SJSA1 (cell line): Measurements from ENCODE around the gene TRMT112. TPM values are rescaled to one million over a fixed set of nuclear protein-coding genes. Genes with fewer than 3 reads are reported as not detected.

Experiments
- DNase-seq, 2 experiments: peaks; one replicate each; pipeline ENCODE4 v3.0.0-alpha.2; 2015 to 2020; ENCODE audit warnings: low spot score in 2 of 2, low read depth in 1 of 2
- H3K27ac ChIP-seq: fragments of 250-450 bp; sonication (Bioruptor Pico); 2 replicates; pipeline ENCODE4 v1.5.1; 2020; ENCODE audit warnings: mild to moderate bottlenecking, moderate library complexity
- H3K27me3 ChIP-seq: fragments of 250-450 bp; sonication (Bioruptor Pico); replicated peaks from 2 replicates; pipeline ENCODE4 v1.5.1; 2020; ENCODE audit warnings: mild to moderate bottlenecking, moderate library complexity
- H3K36me3 ChIP-seq: fragments of 250-450 bp; sonication (Bioruptor Pico); 2 replicates; pipeline ENCODE4 v1.5.1; 2020; ENCODE audit warnings: mild to moderate bottlenecking
- H3K4me1 ChIP-seq: fragments of 250-450 bp; sonication (Bioruptor Pico); replicated peaks from 2 replicates; pipeline ENCODE4 v1.6.1; 2021; ENCODE audit warnings: mild to moderate bottlenecking
- H3K4me3 ChIP-seq: fragments of 250-450 bp; sonication (Bioruptor Pico); 2 replicates; pipeline ENCODE4 v1.5.1; 2020; ENCODE audit warnings: mild to moderate bottlenecking
- H3K9me3 ChIP-seq: fragments of 250-450 bp; sonication (Bioruptor Pico); replicated peaks from 2 replicates; pipeline ENCODE4 v1.5.1; 2020; ENCODE audit warnings: mild to moderate bottlenecking
- total RNA-seq: library from RNA; depleted of rRNA; stranded (reverse); fragments of >200 nt; shearing (Covaris generic); gene quantifications from 2 replicates; pipeline ENCODE4 v1.2.3, GENCODE V29; 2014

Gene TRMT112
- total RNA-seq, 1 experiment from 2014 or later, result 506 TPM

DNA sequence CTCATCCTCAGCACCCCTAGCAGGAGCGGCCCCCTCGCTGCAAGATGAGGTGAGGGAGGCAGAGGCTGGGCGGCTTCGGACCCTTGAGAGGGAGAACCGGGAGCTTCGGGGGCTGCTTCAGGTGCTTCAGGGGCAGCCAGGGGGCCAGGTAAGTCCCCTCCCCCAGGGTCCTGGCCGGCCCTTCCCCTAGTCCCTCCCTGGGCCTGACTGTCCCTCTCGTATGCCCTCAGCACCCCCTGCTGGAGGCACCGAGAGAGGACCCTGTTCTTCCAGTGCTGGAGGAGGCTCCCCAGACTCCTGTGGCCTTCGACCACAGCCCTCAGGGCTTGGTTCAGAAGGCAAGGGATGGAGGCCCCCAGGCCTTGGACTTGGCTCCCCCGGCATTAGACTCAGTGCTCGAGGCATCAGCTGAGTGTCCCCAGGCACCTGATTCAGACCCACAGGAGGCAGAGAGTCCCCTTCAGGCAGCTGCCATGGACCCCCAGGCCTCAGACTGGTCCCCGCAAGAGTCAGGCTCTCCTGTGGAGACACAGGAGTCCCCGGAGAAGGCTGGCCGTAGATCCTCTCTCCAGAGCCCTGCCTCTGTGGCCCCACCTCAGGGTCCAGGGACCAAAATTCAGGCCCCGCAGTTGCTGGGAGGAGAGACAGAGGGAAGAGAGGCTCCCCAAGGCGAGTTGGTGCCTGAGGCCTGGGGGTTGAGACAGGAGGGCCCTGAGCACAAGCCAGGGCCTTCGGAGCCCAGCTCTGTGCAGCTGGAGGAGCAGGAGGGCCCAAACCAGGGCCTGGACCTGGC is 26.6 kb upstream of the TRMT112 start:
- Histone ChIP-seq H3K27me3 (no peaks in the 10 kb centered on the region), H3K27ac (no peak overlapping the region), H3K4me1 (peaks cover 6% of the 10 kb centered on the region), H3K9me3 (0 out of 2 replicates have a peak, but pooled peaks cover 4% of the 10 kb centered on the region), H3K4me3 (no peak overlapping the region), H3K36me3 (no peaks in the 10 kb centered on the region)
- no peak for DNase-seq

DNA sequence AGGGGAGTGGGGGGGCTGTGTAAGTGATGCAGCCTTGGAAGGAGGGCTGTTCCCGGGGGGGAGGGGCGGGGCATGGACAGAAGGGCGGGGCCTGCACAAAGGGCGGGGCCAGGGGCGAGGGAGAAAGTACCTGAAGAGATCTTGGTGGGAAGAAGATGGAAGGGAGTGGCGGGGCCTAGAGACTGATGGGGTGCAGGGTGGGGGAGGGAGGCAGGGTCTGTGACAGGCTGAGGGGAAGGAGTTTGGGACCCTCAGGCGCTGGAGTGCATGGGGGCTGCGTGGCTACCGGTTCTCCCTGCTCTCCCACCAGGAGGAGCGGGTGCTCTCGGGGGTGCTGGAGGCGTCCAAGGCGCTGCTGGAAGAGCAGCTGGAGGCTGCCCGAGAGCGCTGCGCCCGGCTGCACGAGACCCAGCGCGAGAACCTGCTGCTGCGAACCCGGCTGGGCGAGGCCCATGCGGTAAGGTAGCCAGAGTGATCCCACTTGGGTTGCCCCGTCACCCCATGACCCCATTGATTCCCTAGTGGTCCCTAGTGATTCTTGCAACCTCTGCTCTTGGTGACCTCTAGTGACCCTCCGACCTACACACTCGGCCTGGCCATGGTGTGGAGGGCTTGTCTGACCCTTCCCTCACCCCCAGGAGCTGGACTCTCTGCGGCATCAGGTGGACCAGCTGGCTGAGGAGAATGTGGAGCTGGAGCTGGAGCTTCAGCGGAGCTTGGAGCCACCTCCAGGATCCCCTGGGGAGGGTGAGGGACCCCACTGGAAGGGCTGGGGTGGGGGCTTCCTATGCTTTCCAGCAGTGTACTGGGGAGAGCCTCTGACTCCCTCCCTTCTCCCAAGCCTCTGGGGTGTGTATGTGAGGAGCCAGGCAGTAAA is 25.7 kb upstream of the TRMT112 start:
- 0 out of 2 replicates have a peak, but pooled peaks cover 4% of the 10 kb centered on the region for H3K9me3 ChIP-seq
- peaks cover 6% of the 10 kb centered on the region for H3K4me1 ChIP-seq
- no peak for DNase-seq
- H3K4me3 ChIP-seq, result no peak overlapping the region
- no peaks in the 10 kb centered on the region for H3K27me3 ChIP-seq
- no peak overlapping the region for H3K27ac ChIP-seq
- no peaks in the 10 kb centered on the region for H3K36me3 ChIP-seq

DNA sequence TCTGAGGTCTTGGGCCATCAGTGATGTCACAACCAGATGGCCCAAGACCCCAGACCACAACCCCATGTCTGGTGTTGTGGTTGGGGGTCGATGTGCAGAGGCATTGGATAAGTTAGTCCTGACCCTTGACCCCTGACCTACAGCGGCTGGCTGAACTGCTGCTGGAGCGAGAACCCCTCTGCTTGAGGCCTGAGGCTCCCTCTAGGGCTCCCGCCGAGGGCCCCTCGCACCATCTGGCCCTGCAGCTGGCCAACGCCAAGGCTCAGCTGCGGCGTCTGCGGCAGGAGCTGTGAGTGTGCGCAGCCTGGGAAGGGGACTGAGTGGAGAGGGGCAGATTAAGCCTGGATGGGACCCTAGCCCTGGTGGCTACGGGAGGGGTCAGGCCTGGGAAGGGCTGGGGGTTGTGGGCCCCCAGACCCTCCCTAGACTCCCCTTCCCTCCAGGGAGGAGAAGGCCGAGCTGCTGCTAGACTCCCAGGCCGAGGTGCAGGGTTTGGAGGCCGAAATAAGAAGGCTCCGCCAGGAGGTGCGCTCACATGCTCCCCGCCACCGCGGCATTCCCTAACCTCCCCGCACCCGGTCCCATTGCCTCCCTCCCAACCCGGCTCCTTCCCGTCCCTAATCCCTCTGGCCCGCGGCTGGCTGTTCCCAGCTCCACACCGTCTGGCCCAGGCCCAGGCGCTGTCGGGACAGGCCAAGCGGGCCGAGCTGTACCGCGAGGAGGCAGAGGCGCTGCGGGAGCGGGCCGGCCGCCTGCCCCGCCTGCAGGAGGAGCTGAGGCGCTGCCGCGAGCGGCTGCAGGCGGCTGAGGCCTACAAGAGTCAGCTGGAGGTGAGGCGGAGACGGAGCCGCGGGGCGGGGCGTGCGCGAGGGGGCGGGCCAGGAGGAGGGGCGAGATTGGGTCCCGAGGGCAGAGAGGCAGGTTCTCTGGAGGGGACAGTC is 24.8 kb upstream of the TRMT112 start:
- Histone ChIP-seq H3K4me3 (peak overlapping the region; percentile 14), H3K36me3 (no peaks in the 10 kb centered on the region), H3K27me3 (no peaks in the 10 kb centered on the region), H3K4me1 (peaks cover 6% of the 10 kb centered on the region), H3K9me3 (0 out of 2 replicates have a peak, but pooled peaks cover 4% of the 10 kb centered on the region), H3K27ac (no peak overlapping the region)
- DNase-seq, result peak; percentile 64 to 94

DNA sequence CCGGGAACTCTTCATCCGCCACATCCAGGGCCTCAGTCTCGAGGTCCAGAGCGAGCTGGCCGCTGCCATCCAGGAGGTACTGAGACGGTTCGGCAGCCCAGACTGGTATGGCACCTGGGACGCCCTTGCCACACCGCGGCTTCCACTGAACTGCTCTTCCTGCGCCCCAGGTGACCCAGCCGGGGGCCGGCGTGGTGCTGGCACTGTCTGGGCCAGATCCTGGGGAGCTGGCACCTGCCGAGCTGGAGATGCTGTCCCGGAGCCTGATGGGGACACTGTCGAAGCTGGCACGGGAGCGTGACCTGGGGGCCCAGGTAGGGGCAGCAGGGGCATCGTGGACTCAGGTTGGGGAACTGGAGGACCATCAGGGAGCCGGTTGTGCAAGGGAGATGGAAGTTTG is 24.1 kb upstream of the TRMT112 start:
- peaks cover 6% of the 10 kb centered on the region for H3K4me1 ChIP-seq
- no peak for DNase-seq
- H3K4me3 ChIP-seq, result no peak overlapping the region
- H3K36me3 ChIP-seq, result no peaks in the 10 kb centered on the region
- no peak overlapping the region for H3K27ac ChIP-seq
- no peaks in the 10 kb centered on the region for H3K27me3 ChIP-seq
- H3K9me3 ChIP-seq, result 0 out of 2 replicates have a peak, but pooled peaks cover 4% of the 10 kb centered on the region

DNA sequence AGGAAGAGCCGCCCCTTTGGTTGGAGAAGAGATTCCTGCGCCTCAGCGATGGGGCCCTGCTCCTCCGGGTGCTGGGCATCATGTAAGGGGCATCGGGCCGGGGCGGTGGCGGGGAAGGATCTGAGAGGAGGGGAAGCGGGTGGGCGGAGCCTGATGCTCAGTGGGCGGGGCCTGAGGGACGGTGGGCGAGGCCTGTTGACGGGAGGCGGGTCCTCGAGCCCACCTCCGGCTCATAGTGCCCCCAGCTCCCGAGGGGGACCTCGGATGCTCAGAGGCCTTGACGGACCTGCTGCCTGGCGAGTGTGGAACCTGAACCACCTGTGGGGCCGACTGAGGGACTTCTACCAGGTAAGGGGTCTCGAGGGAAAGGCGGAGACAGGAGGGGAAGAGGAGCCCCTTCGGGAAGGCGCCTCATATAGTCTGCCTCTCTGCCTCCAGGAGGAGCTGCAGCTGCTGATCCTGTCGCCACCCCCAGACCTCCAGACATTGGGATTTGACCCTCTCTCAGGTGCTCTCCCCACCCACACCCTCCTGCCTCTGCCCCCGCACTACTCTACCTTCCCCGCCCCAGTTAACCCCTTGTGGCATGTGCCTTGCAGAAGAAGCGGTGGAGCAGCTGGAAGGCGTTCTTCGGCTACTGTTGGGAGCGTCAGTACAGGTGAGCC is 23.4 kb upstream of the TRMT112 start:
- H3K27me3 ChIP-seq, result no peaks in the 10 kb centered on the region
- H3K4me1 ChIP-seq, result peaks cover 6% of the 10 kb centered on the region
- H3K4me3 ChIP-seq, result no peak overlapping the region
- no peak overlapping the region for H3K27ac ChIP-seq
- H3K36me3 ChIP-seq, result no peaks in the 10 kb centered on the region
- 0 out of 2 replicates have a peak, but pooled peaks cover 4% of the 10 kb centered on the region for H3K9me3 ChIP-seq
- DNase-seq, result peak in 1 of 2 experiments; percentile 65

DNA sequence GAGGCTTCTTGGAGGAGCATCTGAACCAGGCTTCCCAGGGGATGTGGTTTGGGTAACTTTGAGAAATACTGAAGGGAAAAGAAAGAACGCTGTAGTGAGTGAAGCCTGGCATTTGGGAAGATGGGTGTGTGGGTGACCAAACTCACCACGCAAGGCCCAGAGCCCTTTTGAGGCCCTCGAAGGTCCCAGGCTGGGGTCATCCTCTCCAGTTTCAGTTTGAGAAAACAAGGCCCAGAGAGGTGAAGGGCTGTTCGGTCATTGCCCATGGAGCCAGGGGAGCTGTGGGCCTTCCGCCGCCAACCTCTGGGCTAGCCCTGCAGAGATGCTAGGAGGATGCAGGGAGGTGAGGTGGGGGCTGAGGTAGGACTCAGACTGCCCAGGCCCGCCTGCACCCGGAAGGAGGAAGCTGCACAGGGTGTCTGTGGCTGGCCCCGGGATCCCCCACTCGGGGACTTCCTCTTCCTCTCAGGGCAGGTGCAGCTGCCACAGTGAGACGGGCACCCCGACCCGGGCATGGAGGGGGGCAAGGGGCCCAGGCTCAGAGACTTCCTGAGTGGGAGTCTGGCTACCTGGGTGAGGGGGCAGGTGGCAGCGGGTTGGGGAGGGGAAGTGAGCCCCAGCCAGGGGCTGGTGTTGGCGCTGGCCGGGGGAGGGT is 22.5 kb upstream of the TRMT112 start, which contains the start of gene CCDC88B:
CCDC88B (plus strand) TSS at position 451 of the 655 bp plus-strand sequence; CDS start at position 514, 63 bp downstream.
- Histone ChIP-seq H3K36me3 (no peaks in the 10 kb centered on the region), H3K9me3 (0 out of 2 replicates have a peak, but pooled peaks cover 4% of the 10 kb centered on the region), H3K27ac (no peak within 1 kb of the TSS), H3K4me1 (peaks cover 9% of the 10 kb centered on the region), H3K27me3 (no peaks in the 10 kb centered on the region), H3K4me3 (no peak within 1 kb of the TSS)
- no peak for DNase-seq

DNA sequence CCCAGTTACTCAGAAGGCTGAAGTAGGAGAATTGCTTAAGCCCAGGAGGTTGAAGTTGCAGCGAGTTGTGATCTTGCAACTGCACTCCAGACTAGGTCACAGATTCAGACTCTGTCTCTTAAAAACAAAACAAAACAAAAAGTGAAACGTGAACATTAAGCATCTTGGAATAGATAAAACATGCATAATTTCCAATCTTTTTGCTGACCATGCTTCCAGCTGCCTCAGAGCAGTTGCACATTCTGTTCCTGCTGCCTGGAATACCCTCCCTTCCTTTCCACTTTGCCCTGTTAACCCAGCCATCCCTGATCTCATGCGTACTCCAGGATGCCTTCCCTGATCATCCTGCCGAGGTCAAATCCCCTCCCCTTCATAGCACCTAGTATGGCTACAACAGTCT is 21.9 kb upstream of the TRMT112 start:
- DNase-seq, result no peak
- Histone ChIP-seq H3K9me3 (0 out of 2 replicates have a peak, but pooled peaks cover 4% of the 10 kb centered on the region), H3K4me1 (peaks cover 15% of the 10 kb centered on the region), H3K4me3 (no peak overlapping the region), H3K36me3 (no peaks in the 10 kb centered on the region), H3K27me3 (no peaks in the 10 kb centered on the region), H3K27ac (no peak overlapping the region)

DNA sequence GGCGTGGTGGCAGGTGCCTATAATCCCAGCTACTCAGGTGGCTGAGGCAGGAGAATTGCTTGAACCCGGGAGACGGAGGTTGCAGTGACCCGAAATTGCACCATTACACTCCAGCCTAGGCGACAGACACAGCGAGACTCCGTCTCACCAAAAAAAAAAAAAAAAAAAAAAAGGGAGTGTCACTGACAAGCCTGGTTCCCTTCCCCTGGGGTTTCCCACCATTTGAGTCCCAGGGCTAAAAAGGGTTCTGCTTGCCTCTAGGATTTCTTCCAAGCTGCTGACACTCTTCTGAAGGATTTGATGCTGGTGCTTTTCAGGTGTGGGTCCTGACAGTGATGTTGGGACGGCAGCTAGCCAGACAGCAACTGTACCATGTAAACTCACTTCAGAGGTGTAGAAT is 21.4 kb upstream of the TRMT112 start:
- Histone ChIP-seq H3K9me3 (0 out of 2 replicates have a peak, but pooled peaks cover 4% of the 10 kb centered on the region), H3K27ac (no peak overlapping the region), H3K4me3 (no peak overlapping the region), H3K27me3 (no peaks in the 10 kb centered on the region), H3K4me1 (peaks cover 15% of the 10 kb centered on the region), H3K36me3 (no peaks in the 10 kb centered on the region)
- DNase-seq, result no peak

DNA sequence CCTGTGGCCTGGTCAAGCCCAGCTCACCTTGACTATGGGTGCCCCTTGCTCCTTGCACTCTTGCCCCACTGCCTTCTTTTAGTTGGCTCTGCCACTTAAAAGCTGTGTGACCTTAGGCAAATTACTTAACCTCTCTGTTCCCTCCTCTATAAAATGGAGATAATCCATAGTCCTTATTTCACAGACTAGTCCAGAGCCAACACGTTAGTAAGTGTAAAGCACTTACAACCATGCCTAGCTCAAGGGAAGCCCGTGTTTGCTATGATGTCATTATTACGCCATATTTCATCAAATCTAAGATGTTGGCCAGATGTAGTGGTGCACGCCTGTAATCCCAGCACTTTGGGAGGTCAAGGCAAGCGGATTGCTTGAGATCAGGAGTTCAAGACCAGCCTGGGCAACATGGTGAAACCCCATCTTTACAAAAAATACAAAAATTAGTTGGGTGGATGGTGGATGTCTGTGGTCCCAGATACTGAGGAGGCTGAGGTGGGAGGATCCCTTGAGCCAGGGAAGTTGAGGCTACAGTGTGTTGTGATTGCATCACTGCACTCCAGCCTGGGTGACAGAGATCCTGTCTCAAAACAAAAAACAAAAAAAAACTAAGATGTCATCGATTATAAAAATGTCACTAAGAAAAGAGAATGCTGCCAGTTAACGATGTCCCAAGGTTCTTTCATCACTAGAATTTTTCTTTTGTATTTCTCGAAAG is 20.3 kb upstream of the TRMT112 start:
- no peak overlapping the region for H3K27ac ChIP-seq
- no peak for DNase-seq
- no peaks in the 10 kb centered on the region for H3K36me3 ChIP-seq
- no peaks in the 10 kb centered on the region for H3K27me3 ChIP-seq
- H3K9me3 ChIP-seq, result 0 out of 2 replicates have a peak, but pooled peaks cover 4% of the 10 kb centered on the region
- no peak overlapping the region for H3K4me3 ChIP-seq
- peaks cover 15% of the 10 kb centered on the region for H3K4me1 ChIP-seq

DNA sequence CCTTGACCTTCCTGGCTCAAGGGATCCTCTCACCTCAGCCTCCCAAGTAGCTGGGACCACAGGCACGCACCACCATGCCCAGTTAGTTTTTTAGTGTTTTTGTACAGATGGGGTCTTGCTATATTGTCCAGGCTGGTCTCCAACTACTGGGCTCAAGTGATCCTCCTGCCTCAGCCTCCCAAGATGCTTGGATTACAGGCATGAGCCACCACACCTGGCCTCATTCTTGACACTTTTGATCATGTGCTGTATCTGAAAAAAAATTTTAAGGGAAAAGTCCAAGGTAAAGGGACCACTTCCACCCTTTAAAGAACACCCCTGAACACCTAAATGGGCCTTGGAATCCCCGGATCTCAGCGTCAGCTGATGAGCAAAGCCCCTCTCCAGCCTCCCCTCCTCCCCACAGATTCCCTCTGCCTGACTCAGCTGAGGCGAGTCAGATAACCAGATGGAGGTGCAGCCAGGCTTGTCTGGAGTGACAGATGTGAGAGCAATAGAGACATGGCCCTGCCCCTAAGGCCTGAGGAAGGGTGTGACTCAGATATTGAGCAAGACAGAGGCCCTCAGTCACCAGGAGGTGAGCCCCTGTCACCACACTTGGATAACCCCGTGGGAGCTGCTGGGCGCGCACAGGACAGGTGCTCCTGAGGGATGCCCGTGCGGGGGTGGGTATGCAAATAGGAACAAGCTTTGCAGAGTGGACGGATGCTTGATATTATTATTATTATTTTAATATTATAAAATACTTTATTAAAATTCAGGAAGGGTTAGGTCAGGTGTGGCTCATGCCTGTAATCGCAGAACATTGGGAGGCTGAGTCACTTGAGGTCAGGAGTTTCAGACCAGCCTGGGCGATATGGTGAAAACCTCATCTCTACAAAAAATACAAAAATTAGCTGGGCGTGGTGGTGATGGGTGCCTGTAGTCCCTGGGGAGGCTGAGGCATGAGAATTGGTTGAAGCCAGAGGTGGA is 17.7 kb upstream of the TRMT112 start:
- Histone ChIP-seq H3K27me3 (no peaks in the 10 kb centered on the region), H3K9me3 (no peaks in the 10 kb centered on the region), H3K4me3 (no peak overlapping the region), H3K36me3 (no peaks in the 10 kb centered on the region), H3K27ac (no peak overlapping the region), H3K4me1 (peaks cover 18% of the 10 kb centered on the region)
- DNase-seq, result peak; percentile 84 to 95

DNA sequence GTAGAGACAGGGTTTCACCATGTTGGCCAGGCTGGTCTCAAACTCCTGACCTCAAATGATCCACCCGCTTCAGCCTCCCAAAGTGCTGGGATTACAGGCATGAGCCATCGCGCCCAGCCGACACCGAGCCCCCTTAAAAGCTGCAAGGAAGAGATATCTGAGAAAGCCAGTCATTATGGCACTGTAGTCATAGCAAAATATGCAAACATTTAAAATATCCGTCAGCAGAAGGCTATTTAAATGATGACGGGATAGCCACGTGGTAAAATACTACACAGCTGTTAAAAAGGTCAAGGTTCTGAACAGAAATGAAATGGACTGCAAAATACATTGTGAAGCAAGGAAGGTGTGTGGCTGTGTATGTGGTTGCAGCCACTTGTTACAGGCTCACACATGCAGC is 16.2 kb upstream of the TRMT112 start:
- no peaks in the 10 kb centered on the region for H3K9me3 ChIP-seq
- no peak overlapping the region for H3K4me3 ChIP-seq
- peaks cover 18% of the 10 kb centered on the region for H3K4me1 ChIP-seq
- H3K36me3 ChIP-seq, result no peaks in the 10 kb centered on the region
- H3K27ac ChIP-seq, result no peak overlapping the region
- no peak for DNase-seq
- no peaks in the 10 kb centered on the region for H3K27me3 ChIP-seq
